Mononuclear cell (primary cell): ENCODE results near the gene ZCCHC14. TPM values are rescaled to one million over a fixed set of nuclear protein-coding genes. Genes with fewer than 3 reads are reported as not detected.

Experiments used
- H3K27me3 ChIP-seq: 2 replicates; pipeline ENCODE4 v1.6.0; 2011; ENCODE audit warnings: low read length, control low read depth; ENCODE audit not compliant: insufficient read depth
- H3K4me1 ChIP-seq: 2 replicates; pipeline ENCODE4 v1.5.1; 2011; ENCODE audit warnings: mild to moderate bottlenecking, low read length, control low read depth; ENCODE audit not compliant: insufficient read depth
- H3K4me3 ChIP-seq: 2 replicates; pipeline ENCODE4 v1.5.1; 2011; ENCODE audit warnings: mild to moderate bottlenecking, low read length, moderate library complexity
- H3K9me3 ChIP-seq: 2 replicates; pipeline ENCODE4 v1.5.1; 2011; ENCODE audit warnings: low read depth, mild to moderate bottlenecking, control low read depth, low read length
- total RNA-seq: library from RNA; depleted of rRNA; stranded (reverse); fragments of >200 nt; gene quantifications from one replicate; pipeline ENCODE4 v1.2.3, GENCODE V29; 2012

Gene ZCCHC14
- total RNA-seq, 1 donor, result 6.0 TPM

DNA sequence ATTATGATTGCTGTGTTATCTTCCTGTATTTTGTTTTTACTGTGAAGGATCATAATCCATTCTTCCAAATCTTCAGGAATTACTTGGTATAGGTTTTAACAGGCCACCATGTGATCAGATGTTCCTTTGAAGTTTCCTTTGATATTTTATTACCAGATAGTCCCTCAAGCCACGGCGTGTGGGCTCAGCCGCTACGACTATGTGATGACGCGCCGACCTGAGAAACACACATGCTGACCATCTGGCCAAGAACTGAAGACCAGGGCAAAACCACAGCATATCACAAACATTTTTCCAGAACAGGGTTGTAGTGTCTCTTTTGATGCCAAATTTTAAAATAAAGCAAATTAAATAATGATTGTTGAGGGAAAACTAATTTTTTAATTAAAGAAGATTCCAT, 47.3 kb downstream of the ZCCHC14 start:
- Histone ChIP-seq H3K27me3 (no peaks in the 10 kb centered on the region), H3K4me1 (no peaks in the 10 kb centered on the region), H3K9me3 (no peaks in the 10 kb centered on the region), H3K4me3 (no peak overlapping the region)

DNA sequence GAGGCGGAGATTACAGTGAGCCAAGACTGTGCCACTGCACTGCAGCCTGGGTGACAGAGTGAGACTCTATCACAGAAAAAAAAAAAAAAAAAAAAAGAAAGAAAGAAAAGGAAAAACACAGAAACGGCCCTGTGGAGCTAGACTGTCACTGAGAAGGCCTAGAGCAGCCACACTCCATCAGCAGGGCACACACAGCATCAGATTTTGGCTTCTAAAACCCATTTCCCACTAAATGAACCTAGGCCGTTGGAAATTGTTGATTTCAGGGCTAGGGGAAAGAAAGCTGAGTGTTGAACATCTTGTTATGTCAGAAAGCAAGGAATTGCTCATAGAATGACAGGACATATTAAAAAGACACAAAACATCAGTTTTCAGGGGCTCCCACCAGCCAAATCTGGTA, 48.9 kb downstream of the ZCCHC14 start:
- no peaks in the 10 kb centered on the region for H3K4me1 ChIP-seq
- H3K9me3 ChIP-seq, result no peaks in the 10 kb centered on the region
- no peak overlapping the region for H3K4me3 ChIP-seq
- H3K27me3 ChIP-seq, result no peaks in the 10 kb centered on the region

DNA sequence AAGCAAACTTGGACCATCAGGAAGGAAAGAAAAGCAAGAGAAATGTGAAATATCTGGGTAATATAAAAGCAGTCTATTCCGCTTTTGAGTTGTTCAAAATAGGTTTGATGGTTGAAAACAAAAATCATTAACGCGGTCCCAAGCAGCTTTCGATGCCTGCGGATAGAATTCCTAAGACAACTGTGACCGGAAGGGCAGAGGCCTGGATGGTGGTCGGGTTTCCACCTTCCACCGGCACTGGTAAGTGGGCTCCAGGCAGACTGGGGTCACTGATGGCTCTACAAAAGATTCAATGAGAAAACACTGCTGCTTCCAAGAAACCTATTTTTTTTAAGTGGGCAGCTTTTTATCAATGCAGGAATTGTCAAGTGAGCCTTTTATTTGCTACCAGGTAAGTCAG, 49.8 kb downstream of the ZCCHC14 start:
- H3K4me3 ChIP-seq, result no peak overlapping the region
- H3K9me3 ChIP-seq, result no peaks in the 10 kb centered on the region
- no peaks in the 10 kb centered on the region for H3K27me3 ChIP-seq
- H3K4me1 ChIP-seq, result no peaks in the 10 kb centered on the region

DNA sequence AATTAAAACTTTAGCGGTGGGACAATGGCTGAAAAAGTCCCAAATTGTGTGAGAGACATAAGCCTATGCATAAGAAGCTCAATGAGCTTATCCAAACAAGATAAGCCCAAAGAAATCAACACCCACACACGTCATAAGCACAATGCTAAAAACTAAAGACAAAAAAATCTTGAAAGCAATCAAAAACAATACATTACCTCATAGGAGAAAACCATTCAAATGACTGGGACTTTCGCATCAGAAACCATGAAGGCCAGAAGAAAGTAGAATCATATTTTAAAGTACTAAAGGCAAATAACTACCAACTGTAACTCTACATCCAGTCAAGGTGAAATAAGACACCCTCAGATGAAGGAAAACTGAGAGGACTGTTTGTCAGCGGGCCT, 50.2 kb downstream of the ZCCHC14 start:
- H3K27me3 ChIP-seq, result no peaks in the 10 kb centered on the region
- H3K4me3 ChIP-seq, result no peak overlapping the region
- H3K4me1 ChIP-seq, result no peaks in the 10 kb centered on the region
- no peaks in the 10 kb centered on the region for H3K9me3 ChIP-seq

DNA sequence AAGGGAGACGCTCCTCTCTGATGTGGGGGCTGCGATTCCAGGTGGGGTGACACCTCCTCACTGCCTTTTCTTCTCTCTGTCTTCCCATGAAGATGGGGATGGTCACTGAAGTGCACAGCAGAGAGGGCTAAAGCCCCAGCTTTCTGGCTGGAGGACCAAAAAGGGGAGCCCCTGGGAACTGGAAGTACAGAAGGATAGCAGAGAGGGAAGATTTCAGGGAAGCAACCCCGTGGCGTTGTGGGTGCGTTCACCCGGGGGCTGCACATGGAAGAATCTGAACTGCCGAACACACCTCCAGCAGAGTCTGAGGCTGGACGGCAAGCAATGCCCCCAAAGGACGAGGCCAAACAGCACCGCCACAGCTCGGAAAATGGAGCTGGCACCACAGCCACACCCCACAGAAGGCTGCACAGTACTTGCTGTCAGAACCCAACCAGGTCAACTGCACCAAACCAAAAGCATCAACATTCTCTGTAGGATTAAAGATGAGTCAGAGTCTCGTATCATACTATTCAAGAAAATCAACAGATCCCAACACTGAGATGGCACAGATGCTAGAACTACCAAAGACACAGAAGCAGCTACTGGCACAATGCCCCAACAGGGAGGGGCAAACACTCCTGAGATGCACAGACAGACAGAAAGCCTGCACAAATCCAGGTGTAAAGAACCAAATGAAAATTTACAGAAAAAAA, 50.8 kb downstream of the ZCCHC14 start:
- Histone ChIP-seq H3K4me1 (no peaks in the 10 kb centered on the region), H3K4me3 (no peak overlapping the region), H3K27me3 (no peaks in the 10 kb centered on the region), H3K9me3 (no peaks in the 10 kb centered on the region)

DNA sequence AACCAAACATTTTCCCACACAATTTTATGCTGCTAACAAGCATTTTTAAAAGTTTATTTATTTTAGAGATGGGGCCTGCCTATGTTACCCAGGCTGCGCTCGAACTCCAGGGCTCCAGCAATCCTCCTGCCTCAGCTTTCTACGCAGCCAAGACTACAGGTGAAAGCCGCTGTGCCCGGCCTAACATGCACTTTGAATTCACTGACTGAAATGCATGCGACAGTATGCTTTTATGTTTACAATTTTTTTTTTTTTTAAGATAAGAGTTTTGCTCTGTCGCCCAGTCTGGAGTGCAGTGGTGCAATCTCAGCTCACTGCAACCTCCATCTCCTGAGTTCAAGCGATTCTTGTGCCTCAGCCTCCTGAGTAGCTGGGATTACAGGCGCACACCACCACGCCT, 52.9 kb downstream of the ZCCHC14 start:
- Histone ChIP-seq H3K27me3 (no peaks in the 10 kb centered on the region), H3K9me3 (no peaks in the 10 kb centered on the region), H3K4me3 (no peak overlapping the region), H3K4me1 (peaks cover 12% of the 10 kb centered on the region)

DNA sequence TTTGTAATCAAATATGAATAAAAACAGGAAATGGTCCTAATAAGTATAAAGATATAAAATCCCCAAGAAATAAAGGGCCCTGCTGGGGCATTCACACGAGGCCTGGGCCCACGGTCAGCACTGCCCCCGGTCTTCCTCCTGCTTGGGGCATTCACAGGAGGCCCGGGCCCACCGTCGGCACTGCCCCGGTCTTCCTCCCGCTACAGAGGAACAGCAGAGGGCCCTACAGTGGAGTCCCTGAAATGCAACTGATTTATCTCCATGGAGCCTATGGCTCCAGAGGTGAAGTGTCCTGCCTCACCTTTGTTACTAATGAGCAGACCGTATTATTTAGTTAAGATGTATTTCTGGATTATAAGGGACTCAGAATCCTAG, 54.2 kb downstream of the ZCCHC14 start:
- Histone ChIP-seq H3K4me3 (no peak overlapping the region), H3K4me1 (peaks cover 12% of the 10 kb centered on the region), H3K9me3 (no peaks in the 10 kb centered on the region), H3K27me3 (no peaks in the 10 kb centered on the region)

DNA sequence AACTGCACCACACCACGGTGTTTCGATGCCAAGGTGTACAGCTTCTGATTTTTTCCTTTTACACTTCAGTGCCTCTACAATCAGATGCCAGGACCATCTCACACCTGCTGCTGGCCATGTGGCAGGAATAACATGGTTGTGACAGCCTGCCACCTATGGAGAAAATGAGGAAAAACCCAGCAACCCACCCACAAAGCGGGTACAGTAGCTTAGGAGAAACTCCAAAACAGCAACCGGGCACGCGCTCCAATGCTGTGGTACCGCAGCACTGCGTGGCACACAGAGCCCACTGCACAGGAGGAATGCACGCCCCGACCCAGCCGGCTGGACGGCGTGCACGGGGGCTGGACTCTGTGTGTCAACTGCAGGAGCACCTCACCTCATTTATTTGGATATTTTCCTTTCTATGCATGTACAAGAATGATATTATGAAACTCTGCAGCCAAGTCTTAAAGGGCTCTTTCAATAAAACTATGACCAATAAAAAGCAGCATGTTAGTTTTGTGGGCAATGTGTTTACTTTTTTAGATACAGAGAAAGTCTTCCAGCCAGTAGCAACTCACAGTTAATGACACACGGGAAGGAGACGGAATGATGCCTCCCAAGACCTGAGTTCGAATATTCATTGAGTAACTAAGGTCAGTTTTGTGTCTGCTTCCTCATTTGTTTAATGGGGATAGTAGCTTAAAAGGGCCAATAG, 54.8 kb downstream of the ZCCHC14 start:
- H3K27me3 ChIP-seq, result no peaks in the 10 kb centered on the region
- H3K9me3 ChIP-seq, result no peaks in the 10 kb centered on the region
- peaks cover 12% of the 10 kb centered on the region for H3K4me1 ChIP-seq
- no peak overlapping the region for H3K4me3 ChIP-seq

DNA sequence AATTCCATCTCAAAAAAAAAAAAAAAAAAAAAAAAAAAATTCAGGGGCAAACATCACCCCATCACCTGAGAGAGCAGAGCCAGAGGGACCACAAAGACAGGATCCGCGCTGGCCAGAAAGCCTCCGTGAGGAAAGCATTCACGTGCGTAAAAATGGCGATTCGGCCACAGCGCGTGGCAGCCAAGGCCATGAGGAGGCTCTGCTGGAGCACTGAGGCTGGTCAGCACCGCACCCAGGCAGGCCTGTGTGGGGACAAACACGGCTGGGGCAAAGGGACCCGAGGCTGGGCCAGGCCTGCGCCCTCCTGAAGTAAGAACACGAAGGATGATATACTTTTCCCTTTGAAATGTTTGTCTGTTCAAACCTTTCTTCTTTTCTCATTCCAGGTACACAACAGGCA, 55.5 kb downstream of the ZCCHC14 start:
- Histone ChIP-seq H3K4me1 (peaks cover 12% of the 10 kb centered on the region), H3K4me3 (no peak overlapping the region)

DNA sequence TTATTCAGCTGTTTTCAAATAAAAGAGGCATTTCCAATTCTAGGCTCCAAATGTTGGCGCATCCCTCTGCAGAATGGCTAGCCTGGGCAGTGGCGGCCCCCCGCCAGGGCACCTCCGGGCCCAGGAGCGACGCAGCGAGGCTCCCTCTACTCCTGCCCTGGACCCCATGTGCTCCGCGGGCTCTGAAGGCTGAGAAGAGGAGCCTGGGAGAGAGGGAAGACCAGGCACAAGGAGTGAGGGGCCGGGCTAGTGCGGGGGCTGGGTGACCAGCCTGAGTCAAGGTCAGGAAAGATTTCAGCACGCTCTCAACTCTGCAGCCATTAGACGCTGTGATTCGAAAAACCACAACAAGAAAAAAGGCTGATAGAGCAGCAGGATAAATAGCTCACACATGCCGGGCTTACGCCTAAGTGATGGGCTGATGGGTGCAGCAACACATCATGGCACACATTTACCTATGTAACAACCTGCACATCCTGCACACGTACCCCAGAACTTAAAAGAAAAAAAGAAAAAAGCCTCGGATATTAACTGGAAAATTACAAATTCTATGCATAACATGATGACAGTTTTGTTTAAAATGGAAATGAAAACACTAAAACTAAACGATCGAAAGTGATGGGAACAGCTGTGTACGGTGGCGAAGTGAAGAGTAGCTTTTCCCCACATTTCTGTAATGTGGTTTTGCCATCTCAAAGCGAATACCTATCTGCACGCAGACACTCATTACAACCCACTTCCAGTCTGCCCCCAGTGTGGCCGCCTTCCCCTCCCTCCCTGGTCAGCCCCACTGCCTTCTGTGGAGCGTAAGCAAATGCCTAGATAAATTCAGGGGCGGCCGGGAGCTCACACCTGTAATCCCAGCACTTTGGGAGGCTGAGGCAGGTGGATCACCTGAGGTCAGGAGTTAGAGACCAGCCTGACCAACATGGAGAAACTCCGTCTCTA, 56.3 kb downstream of the ZCCHC14 start:
- H3K4me3 ChIP-seq, result no peak overlapping the region
- peaks cover 12% of the 10 kb centered on the region for H3K4me1 ChIP-seq
- no peaks in the 10 kb centered on the region for H3K27me3 ChIP-seq
- no peaks in the 10 kb centered on the region for H3K9me3 ChIP-seq

More for the DNA sequence above, 55.5 kb downstream of the ZCCHC14 start:
- Histone ChIP-seq H3K27me3 (no peaks in the 10 kb centered on the region), H3K9me3 (no peaks in the 10 kb centered on the region)

DNA sequence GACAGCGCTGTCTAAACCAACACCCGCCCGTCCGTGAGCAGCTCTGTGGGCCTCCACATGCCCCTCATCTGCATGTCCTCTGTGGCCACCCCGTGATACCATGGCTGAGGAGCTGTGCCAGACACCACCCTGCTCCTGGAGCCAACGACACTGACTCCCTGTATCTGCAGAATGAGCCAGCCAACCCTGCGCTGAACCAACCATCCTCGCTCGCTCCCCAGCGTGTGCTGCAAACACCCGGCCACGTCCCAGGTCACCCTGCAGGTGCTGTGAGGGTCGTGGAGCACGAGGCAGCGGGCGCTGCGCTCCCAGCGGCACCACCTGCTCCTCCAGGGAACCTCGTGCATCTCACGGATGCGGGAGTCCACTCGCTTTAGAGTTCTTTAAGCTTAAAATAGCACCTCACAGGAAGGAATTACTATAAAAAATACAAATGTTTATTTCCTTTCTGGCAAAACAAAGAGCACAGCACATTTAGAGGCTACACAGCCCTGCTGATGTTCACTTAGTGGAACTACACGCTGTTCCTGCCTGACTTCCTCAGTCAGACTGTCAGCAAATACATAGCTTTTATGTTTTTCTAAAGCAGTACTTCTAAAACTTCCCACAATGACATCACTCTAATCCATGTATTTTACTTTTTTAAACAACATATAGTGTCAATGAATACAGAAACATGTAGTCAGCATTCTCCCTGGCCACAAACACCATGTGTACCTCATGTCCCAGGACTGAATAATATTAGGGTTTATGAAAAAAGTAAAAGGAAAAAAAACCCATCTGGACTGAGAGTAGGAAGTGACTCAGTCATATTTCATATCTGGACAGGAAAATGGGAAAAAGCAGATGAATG, 57.2 kb downstream of the ZCCHC14 start:
- H3K4me3 ChIP-seq, result no peak overlapping the region
- peaks cover 12% of the 10 kb centered on the region for H3K4me1 ChIP-seq
- H3K27me3 ChIP-seq, result no peaks in the 10 kb centered on the region
- no peaks in the 10 kb centered on the region for H3K9me3 ChIP-seq

DNA sequence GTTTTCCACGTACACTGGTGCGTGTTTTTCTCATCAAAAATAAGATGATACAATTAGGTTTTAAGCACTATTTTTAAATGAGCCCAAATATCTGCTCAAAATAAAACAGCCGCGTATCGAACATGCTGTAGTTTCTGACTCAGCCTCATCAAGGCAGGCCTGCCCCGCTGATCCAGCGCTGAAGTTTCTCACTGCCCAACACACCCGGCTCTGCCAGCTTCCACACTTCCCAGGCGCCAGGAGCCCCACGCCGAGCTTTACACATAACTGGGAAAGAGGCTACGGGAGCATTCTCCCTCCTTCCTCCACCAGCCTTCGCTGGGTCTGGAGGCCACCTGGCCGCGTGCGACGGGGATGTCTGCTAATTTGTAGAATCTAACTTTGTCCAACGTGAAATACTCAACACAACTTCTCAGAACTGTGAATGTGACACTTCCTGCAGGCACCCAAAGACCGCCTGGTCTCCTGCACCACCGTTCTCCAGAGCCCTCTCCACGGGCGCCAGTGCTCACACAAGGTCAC, 58.6 kb downstream of the ZCCHC14 start:
- Histone ChIP-seq H3K4me1 (peaks cover 12% of the 10 kb centered on the region), H3K4me3 (no peak overlapping the region), H3K9me3 (no peaks in the 10 kb centered on the region), H3K27me3 (no peaks in the 10 kb centered on the region)

DNA sequence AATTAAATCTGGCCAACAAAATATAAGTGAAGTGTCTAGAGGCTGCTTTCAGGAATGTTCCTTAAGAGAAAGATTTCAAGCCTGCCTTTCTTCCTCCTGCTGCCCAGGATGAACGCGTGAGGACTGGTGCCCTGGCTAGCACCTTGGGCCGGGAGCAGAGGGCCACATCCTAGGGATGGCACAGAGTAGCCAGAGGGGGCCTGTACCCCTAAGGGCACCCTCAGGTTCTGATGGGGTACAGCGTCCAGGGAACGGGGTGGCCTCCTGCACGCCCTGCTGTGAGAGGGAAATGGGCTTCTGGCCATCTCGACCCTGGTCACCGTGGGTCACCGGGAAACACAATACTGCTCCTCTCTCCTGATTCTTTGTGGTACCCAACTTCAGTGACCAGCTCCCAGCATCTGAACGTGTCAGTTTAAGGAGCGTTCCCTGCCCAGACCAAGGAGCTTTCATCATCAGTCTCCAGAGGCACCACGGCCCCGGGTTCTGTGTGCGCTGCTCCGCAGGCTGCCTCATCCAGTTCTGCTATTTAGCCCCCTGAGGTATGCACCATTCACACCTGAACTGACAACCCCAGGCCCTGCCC, 60.4 kb downstream of the ZCCHC14 start:
- no peaks in the 10 kb centered on the region for H3K27me3 ChIP-seq
- peaks cover 12% of the 10 kb centered on the region for H3K4me1 ChIP-seq
- no peaks in the 10 kb centered on the region for H3K9me3 ChIP-seq
- H3K4me3 ChIP-seq, result no peak overlapping the region

DNA sequence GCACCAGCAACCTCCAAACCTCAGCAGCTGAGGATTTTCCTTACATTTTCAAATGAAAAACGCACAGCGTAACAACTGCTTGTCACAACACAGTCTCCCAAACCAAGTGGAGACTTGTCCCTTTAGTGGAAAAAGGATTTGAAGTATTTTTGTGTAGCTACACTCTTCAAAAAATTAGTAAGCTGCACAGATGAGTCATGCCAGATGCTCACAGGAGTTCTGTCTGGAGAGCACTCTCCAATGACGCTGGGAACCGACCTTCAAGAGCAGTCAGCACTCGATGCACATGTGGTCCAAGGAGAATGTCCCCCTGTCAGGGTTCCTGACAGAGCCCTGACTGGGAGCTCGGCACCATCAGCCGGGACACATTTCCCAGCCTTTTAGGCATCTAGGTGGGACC, 60.9 kb downstream of the ZCCHC14 start:
- Histone ChIP-seq H3K9me3 (no peaks in the 10 kb centered on the region), H3K27me3 (no peaks in the 10 kb centered on the region), H3K4me1 (peaks cover 12% of the 10 kb centered on the region), H3K4me3 (no peak overlapping the region)
